DOHH2 (cell line): ENCODE data around the gene MAP2K5.

Experiments used
- EZH2phosphoT487 ChIP-seq: fragments of 200-600 bp; sonication (generic); IDR thresholded peaks from 2 replicates; pipeline ENCODE4 v1.6.1; 2017; ENCODE audit warnings: borderline replicate concordance, mild to moderate bottlenecking, antibody characterized with exemption, low read length, moderate library complexity, mixed read lengths
- TF ChIP-seq, protein P1 (sequence below): fragments of 200-600 bp; sonication (generic); IDR thresholded peaks from one replicate; pipeline ENCODE4 v1.5.1; 2014; ENCODE audit warnings: antibody characterized with exemption, mild to moderate bottlenecking, low read depth, low read length; ENCODE audit not compliant: poor library complexity, severe bottlenecking

DNA sequence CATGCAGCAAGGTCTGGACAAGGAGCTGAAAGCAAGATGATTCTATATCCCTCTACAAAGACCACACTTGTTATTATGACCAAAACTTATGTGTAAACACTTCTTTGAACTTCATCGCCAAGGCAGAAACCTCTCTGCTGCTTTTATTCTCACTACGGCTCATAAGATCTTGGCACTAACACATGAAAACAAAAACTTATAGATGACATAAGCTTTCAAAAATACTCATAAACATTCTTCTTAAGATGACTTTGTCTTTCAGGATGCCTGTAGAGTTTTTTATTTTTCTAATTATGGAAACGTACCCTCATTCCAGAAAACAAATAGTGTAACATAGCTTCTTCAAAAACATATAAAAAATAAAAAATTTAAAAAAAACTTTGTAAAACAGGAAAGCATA lies 34.1 kb upstream of the MAP2K5 start:
- TF ChIP-seq, protein P1, sequence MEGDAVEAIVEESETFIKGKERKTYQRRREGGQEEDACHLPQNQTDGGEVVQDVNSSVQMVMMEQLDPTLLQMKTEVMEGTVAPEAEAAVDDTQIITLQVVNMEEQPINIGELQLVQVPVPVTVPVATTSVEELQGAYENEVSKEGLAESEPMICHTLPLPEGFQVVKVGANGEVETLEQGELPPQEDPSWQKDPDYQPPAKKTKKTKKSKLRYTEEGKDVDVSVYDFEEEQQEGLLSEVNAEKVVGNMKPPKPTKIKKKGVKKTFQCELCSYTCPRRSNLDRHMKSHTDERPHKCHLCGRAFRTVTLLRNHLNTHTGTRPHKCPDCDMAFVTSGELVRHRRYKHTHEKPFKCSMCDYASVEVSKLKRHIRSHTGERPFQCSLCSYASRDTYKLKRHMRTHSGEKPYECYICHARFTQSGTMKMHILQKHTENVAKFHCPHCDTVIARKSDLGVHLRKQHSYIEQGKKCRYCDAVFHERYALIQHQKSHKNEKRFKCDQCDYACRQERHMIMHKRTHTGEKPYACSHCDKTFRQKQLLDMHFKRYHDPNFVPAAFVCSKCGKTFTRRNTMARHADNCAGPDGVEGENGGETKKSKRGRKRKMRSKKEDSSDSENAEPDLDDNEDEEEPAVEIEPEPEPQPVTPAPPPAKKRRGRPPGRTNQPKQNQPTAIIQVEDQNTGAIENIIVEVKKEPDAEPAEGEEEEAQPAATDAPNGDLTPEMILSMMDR: no peak
- TF ChIP-seq EZH2phosphoT487: no peak
